ENCODE data around the gene WDR46.

Gene WDR46, protein sequence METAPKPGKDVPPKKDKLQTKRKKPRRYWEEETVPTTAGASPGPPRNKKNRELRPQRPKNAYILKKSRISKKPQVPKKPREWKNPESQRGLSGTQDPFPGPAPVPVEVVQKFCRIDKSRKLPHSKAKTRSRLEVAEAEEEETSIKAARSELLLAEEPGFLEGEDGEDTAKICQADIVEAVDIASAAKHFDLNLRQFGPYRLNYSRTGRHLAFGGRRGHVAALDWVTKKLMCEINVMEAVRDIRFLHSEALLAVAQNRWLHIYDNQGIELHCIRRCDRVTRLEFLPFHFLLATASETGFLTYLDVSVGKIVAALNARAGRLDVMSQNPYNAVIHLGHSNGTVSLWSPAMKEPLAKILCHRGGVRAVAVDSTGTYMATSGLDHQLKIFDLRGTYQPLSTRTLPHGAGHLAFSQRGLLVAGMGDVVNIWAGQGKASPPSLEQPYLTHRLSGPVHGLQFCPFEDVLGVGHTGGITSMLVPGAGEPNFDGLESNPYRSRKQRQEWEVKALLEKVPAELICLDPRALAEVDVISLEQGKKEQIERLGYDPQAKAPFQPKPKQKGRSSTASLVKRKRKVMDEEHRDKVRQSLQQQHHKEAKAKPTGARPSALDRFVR

DNA sequence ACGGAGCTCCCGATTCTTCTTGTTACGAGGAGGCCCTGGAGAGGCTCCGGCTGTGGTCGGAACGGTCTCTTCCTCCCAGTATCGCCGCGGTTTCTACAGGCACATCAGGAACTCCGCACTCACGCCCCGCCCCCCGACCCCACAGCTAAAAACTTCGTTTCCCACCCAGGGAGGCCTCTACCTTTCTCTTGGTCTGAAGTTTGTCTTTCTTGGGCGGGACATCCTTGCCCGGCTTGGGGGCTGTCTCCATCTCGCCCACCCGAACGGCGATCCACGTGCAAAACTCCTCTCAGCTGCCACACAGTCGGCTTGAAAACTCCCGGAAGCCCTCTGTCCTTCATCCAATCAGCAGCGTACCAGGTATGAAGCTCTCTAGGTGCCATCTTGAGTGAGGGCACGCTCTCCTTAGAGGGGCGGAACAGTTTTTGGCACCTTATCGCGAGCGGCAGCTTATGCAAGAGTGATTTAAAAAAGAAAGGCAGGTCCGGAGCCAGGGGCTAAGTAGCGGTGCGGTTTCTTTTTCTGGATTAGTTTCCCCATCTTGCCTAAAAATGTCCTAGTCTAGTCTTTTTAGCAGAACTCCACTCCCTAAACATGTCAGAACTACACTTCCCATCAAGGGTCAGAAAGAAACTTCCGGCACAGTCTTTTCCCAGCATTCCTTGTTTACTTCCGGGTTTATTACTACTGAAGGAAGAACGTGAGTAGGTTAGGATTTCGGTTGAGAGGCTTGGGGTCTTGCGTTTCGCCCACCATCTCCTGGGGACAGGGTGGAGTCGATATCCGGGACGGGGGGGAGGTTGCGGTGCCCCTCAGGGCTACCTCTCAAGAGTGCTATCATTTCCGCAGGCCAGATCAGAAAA is at the start of gene WDR46, which contains the start of gene PFDN6:
TSS of gene WDR46 (minus strand) at position 319 of the 863 bp plus-strand sequence. CDS start at position 250, 69 bp downstream.
TSS of gene PFDN6 (plus strand) at position 681 of the 863 bp plus-strand sequence. CDS start 256 bp downstream, outside the sequence.
- peak; percentile 38 for DNase-seq

GRCh38 chr6:33336495-33336894 is 47.5 kb upstream of the WDR46 start:
- no peak for DNase-seq

- no peak for DNase-seq
Measured at GRCh38 chr6:33335916-33336315, 46.9 kb upstream of the WDR46 start.

DNA sequence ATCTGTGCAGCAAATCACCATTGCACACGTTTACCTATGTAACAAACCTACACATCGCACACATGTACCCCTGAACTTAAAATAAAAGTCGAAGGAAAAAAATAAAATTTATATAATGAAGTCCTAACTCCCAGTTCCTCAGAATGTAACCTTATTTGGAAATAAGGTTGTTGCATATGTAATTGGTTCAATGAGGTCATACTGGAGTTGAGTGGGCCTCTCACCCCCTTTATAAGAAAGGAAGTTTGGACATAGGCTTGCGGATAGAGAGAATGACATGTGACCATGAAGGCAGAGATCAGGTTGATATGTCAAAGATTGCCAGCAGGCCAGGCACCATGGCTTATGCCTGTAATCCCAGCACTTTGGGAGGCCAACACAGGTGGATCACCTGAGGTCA is 44.6 kb upstream of the WDR46 start:
- no peak for DNase-seq

DNA sequence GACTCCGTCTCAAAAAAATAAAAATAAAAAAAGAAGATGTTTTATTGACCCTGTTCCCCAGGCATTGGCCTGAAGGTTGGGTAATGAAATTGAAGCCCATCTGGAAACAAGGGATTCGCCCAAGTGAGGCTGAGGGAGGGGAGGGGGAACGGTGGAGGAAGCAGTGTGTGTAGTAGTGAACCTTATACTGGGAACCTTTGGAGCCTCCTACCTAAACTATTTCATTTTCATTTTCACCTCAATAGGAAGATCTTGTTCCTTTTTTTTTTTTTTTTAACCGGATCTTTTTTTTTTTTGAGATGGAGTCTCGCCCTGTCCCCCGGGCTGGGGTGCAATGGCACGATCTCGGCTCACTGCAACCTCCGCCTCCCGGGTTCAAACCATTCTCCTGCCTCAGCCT is 41.7 kb upstream of the WDR46 start:
- DNase-seq = no peak

DNA sequence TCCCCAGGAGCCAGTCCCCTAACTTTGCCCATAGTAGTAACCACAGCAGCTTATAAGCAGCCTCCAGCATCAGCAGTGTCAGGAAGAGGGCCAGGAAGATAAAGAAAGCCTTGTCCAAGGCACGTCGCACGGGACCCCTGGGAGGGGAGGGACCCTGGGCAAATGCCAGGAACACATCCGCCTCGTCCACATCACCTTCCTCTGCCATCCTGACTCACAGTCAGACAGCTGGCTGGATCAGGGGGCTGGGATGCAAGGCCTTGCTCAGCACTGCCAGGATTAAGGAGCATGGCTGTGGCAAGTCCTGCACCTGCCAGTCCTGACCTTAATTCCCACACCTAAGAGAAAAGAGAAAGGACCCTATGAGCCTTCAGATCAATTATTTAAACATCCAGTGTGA is 40.0 kb upstream of the WDR46 start:
- DNase-seq = no peak

DNA sequence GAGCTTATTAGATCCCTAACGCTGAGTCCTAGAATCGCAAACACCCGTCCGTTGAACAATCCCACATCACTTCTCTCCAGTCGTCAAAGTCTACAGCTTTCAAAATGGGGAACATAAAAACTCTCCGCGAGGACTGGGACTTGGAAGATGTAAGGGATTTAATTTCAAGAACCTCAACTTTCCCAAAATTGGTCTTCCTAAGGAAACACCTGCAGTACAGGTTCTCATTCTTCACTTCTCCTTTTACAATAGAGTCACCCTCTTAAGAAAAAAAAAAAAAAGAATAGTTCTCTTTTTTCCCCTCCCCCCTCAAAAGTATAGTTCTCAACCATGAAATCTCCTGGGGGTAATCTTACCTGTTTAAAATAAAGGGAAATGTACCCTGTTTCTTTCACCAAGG is 35.1 kb upstream of the WDR46 start:
- DNase-seq = no peak

DNA sequence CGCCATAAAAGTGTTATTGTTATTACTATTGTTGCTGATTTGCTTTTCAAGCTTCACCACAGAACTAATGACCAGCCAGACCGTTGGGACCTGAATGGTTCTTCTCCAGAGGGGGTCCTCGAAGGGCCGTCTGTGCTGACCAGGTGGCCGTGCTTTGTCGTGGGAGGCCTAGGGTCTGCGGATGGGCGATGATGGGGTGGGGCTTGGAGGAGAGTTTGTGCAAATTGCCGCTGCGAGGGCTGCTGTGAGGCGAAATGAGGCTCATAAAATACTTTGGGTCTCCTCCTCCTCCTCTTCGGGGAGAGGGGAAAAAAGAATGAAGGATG is 34.5 kb upstream of the WDR46 start:
- DNase-seq = no peak

- DNase-seq = no peak
Measured at GRCh38 chr6:33321227-33321626, 32.2 kb upstream of the WDR46 start.

- DNase-seq = no peak
Measured at GRCh38 chr6:33320315-33321181, 31.5 kb upstream of the WDR46 start.

DNA sequence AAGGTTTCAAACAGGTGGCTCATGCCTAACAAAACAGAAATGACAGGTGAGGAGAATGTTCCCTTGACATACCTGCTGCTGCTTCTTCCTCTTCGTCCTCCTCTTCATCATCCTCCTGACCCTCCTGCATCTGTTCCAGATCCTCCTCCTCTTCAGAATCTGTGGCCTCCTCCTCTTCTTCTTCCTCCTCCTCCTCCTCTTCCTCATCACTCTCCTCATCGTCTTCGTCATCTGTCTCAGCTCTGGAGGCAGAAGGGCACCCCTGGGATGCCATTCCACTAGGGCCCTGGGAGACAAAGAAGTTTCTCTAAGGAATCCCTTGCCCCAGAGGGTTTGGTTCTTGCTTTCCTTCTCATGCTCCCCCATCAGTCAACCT is 30.9 kb upstream of the WDR46 start:
- no peak for DNase-seq

DNA sequence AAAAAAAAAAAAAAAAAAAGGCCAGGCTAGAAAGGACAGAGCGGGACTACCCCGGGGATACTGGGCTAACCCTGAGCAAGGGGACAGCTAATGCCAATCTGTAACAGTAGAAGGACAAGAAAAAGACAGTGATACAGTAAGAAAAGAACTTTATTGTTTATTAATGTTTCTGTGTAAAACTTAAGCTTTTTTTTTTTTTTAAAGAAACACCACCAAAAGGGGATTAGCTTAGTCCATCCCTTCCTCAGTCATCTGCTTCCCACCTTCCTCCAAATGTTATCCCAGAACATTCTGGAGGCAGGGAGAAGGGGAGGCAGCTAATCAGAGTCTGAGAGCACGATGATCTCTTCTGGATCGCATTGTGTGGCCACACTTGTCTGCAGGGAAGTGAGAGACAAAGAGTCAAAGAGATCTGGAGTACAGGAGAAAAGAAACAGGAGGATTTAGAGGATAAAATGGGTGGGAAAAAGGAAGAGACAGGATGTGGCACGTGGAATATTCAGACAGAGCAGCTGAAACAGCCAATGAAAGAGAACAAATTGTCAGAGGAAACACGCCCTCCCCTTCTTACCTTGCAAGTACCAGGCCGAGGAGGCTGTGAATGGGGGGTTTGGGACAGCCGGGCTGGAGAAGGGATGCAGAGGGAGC is 29.5 kb upstream of the WDR46 start:
- no peak for DNase-seq

DNA sequence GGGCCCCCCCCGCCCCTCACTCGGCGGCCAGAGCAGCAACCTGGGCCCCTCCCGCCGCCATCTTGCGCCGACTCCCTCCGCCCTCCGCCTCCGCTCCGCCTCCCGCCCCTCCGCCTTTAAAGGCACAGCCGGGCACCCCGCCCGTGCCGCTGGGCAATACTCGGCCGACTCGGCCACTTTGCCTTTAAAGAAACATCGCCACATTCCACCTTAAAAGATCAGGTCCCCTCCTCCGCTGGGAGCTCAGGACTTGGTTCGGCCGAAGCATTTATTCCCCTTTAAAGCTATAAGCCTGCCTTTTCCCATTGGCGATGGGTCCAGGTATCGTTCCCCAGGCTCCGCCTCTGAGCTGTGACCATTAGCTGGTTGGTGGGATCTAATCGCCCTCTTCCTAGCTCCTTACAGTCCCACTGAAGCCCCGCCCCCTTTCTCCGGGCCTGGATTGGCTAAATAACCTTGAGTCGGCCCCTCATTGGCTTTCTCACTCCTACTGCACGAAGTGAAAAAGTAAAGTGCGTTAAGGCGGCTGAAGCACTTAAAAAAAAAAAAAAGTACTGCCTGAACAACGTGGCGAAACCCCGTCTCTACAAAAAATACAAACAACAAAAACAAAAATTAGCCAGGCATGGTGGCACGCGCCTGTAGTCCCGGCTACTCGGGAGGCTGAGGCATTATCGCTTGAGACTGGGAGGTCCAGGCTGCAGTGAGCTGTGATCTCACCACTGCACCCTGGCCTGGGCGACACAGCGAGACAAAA is 28.8 kb upstream of the WDR46 start, which contains the start of gene ZBTB22:
TSS of gene ZBTB22 (minus strand) at position 76 of the 757 bp plus-strand sequence. CDS start 828 bp downstream, outside the sequence.
- peak; percentile 88 for DNase-seq

- DNase-seq = no peak
Measured at GRCh38 chr6:33317419-33317668, 28.3 kb upstream of the WDR46 start.

GRCh38 chr6:33316603-33317418 is 27.8 kb upstream of the WDR46 start:
- DNase-seq = no peak

DNA sequence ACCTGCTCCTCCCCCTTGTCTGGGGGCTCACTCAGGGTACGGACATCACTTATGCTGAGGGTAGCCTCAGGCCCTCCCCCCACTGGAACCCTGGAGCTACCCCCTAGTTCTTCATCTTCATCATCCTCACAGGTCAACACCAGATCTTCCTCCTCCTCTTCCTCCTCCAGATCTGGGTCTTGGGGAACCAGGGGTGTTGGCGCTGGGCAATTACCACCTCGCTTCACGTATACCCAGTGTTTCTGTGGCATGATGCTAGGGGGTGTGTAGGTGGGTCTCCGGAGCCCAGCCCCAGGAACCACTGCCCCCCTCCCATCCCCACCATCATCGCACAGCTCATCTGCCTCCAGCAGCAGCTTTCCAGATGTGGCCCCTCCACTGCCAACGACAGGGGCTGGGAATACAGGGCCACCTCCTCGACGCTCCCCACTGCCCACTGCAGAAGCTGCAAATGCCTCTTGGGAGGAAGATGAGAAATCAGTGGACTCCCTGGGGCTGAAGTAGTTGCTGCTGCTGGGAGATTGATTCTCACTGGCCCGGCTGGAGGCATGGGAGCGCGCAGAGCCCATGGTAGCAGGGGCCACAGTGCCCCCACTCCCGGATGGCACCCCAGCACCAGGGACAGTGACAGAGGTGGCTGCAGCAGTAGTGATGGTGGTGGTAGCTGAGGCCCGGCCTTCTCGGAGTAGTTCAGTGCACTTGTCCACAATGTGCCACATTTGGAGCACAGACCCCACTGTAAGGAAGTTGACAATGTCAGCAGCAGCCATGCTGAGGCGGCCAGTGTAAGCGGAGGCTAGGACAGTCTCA is 27.0 kb upstream of the WDR46 start:
- no peak for DNase-seq

GRCh38 chr6:33314943-33315792 is 26.1 kb upstream of the WDR46 start:
- no peak for DNase-seq

DNA sequence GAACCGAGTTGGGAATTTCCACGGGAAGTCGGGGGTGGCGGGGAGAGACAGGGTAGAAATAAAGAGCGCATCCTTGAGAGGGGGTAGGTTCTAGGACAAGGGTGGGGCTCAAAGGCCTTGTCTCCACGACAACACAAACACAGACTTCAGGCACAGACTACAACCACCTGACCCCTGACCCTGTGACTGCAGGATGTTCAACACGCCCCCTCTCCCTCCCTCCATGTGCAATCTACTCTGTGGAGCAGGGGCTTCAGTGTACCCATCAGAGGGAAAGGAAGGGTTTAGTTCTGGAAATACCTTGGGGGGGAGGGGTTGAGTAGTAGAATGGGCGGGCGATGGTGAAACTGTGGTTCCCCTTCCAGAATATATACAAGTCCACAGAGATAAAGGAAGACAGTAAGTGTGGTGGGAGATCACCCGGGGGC is 25.5 kb upstream of the WDR46 start:
- DNase-seq = no peak

Measured in NCI-H2107 (cell line).